ENCODE measurements around the gene PGGT1B.
"Not testable (repeated sequence)": the region's sequence is repeated elsewhere in the genome, so short reads cannot be mapped to it uniquely, and the experiment has no call there.

Gene PGGT1B

DNA sequence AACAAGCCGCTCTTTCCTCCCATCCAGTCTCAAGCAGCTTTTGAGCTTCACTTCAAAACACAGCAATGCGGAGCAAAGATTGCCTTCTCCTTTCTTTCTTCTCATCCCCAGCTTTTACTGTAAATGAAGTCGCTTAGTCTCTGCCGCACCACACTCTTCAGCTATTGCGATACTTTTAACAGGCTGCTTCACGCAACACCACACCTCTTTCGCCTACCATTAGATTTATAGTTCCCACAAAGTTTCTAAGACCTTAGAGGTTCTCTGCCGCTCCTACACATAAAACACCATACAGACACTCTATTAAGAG is 711 bp downstream of the PGGT1B start:
- no peaks in the 10 kb centered on the region for H3K27me3 ChIP-seq (ENCODE audit: control insufficient read depth in 3 of 3, insufficient read depth in 3 of 3, low read depth in 1 of 3, low read length in 3 of 3)
- WGBS, 2 donors (ENCODE audit: extremely low coverage in 2 of 2, insufficient read length in 2 of 2, insufficient replicate concordance in 1 of 2), result no CpG with 5 or more reads among the region's 8 CpGs
- H3K18ac ChIP-seq (ENCODE audit: low read length), result no peak overlapping the region
- peaks cover 4 to 10% of the 10 kb centered on the region in 2 donors for H3K36me3 ChIP-seq (replicated peaks in 1 of 2; ENCODE audit: control insufficient read depth in 2 of 2, insufficient read depth in 2 of 2, low read length in 2 of 2)
- no peak overlapping the region for H3K14ac ChIP-seq (ENCODE audit: low read length)
- no peak overlapping the region for H2BK5ac ChIP-seq (ENCODE audit: low read length)
- peak overlapping the region; percentile 79 for H3K4me2 ChIP-seq (ENCODE audit: insufficient read depth, low read length, poor library complexity, severe bottlenecking)
- peak overlapping the region; percentile 95 for H2AFZ ChIP-seq (ENCODE audit: low read length)
- no peak overlapping the region for H4K8ac ChIP-seq (ENCODE audit: low read depth, low read length)
- H2BK15ac ChIP-seq (ENCODE audit: low read length), result no peak overlapping the region
- no peak overlapping the region for H3K23ac ChIP-seq (ENCODE audit: low read depth, low read length, poor library complexity)
- H3K4ac ChIP-seq (ENCODE audit: low read length), result no peak overlapping the region
- no peak overlapping the region for H3K9ac ChIP-seq (ENCODE audit: low read depth, low read length, poor library complexity)
- H3K9me3 ChIP-seq (replicated peaks in 1 of 2; ENCODE audit: control insufficient read depth in 2 of 2, insufficient read depth in 1 of 2, low read depth in 1 of 2, low read length in 2 of 2), result no peaks in the 10 kb centered on the region
- no peak overlapping the region for H2BK120ac ChIP-seq (ENCODE audit: low read depth, low read length)
- H2AK5ac ChIP-seq (ENCODE audit: low read depth, low read length), result no peak overlapping the region
- H2BK12ac ChIP-seq (ENCODE audit: low read length), result no peak overlapping the region
- DNase-seq (ENCODE audit: low spot score), result no peak
- H3K79me1 ChIP-seq (ENCODE audit: low read depth, low read length), result no peaks in the 10 kb centered on the region
- peaks cover 0 to 6% of the 10 kb centered on the region in 2 donors for H3K4me1 ChIP-seq (ENCODE audit: control insufficient read depth in 2 of 2, insufficient read depth in 1 of 2, low read depth in 1 of 2, low read length in 2 of 2)
- H3K27ac ChIP-seq (replicated peaks; ENCODE audit: low read length), result no peak overlapping the region
- no peak overlapping the region for H4K91ac ChIP-seq (ENCODE audit: low read depth, low read length, poor library complexity)
- peak overlapping the region; percentile 90 to 93 for H3K4me3 ChIP-seq (ENCODE audit: low read length in 2 of 2)

DNA sequence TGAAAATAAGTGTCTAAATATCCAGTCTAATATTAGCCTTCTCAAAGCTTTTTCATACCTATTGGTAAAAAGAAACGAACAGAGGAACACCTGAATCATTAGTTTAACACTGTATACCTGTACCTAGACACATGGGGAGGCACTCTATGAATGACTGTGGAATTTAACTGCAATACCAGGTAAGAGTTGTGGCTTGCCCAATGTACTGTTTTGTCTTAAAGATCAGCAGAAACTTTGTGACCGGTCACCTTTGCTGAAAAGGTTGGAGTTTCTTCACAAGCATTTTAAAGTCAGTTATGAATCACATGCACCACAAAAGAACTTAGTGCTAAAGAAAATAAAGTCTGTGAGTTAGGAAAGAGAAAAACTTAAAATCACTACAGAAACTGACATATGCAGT is 2.4 kb downstream of the PGGT1B start:
- H2BK120ac ChIP-seq (ENCODE audit: low read depth, low read length), result no peak overlapping the region

DNA sequence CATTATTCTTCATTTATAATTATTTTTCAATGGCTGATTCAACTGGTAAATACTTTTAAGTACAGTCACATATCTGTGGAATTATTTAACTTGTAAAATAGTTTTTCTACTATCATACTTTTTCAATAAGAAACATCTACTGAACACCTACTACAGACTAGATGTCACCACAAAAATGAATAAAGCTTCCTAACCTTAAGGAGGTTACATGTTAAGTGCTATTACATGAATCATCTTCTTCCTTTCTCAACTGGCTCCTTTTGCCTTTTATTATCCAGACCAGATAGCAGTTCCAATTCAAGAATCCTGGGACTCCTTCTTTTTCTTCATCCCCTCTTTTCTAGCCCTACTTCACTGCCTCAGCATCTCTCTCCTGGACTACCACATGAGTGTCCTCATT is 4.7 kb downstream of the PGGT1B start:
- no peak for DNase-seq (ENCODE audit: low spot score)
- Histone ChIP-seq H3K9me3 (replicated peaks in 1 of 2; ENCODE audit: control insufficient read depth in 2 of 2, insufficient read depth in 1 of 2, low read depth in 1 of 2, low read length in 2 of 2) (no peaks in the 10 kb centered on the region), H2BK15ac (ENCODE audit: low read length) (no peak overlapping the region), H3K27ac (replicated peaks; ENCODE audit: low read length) (no peak overlapping the region), H3K27me3 (ENCODE audit: control insufficient read depth in 3 of 3, insufficient read depth in 3 of 3, low read depth in 1 of 3, low read length in 3 of 3) (no peaks in the 10 kb centered on the region), H3K79me1 (ENCODE audit: low read depth, low read length) (no peaks in the 10 kb centered on the region), H2BK5ac (ENCODE audit: low read length) (no peak overlapping the region), H3K4me2 (ENCODE audit: insufficient read depth, low read length, poor library complexity, severe bottlenecking) (no peak overlapping the region), H4K91ac (ENCODE audit: low read depth, low read length, poor library complexity) (no peak overlapping the region), H3K18ac (ENCODE audit: low read length) (no peak overlapping the region), H2BK120ac (ENCODE audit: low read depth, low read length) (no peak overlapping the region), H3K4ac (ENCODE audit: low read length) (no peak overlapping the region), H4K8ac (ENCODE audit: low read depth, low read length) (no peak overlapping the region), H2AK5ac (ENCODE audit: low read depth, low read length) (no peak overlapping the region), H3K23ac (ENCODE audit: low read depth, low read length, poor library complexity) (no peak overlapping the region), H2AFZ (ENCODE audit: low read length) (no peak overlapping the region), H3K9ac (ENCODE audit: low read depth, low read length, poor library complexity) (no peak overlapping the region), H3K36me3 (replicated peaks in 1 of 2; ENCODE audit: control insufficient read depth in 2 of 2, insufficient read depth in 2 of 2, low read length in 2 of 2) (peaks cover 0 to 5% of the 10 kb centered on the region in 2 donors), H3K14ac (ENCODE audit: low read length) (no peak overlapping the region), H3K4me1 (ENCODE audit: control insufficient read depth in 2 of 2, insufficient read depth in 1 of 2, low read depth in 1 of 2, low read length in 2 of 2) (peaks cover 0 to 6% of the 10 kb centered on the region in 2 donors), H2BK12ac (ENCODE audit: low read length) (no peak overlapping the region), H3K4me3 (ENCODE audit: low read length in 2 of 2) (no peak overlapping the region)

More for the DNA sequence above, 2.4 kb downstream of the PGGT1B start:
- H3K27ac ChIP-seq (replicated peaks; ENCODE audit: low read length), result no peak overlapping the region
- H3K36me3 ChIP-seq (replicated peaks in 1 of 2; ENCODE audit: control insufficient read depth in 2 of 2, insufficient read depth in 2 of 2, low read length in 2 of 2), result peaks cover 3 to 4% of the 10 kb centered on the region in 2 donors
- no peak overlapping the region for H2BK15ac ChIP-seq (ENCODE audit: low read length)
- no peak overlapping the region for H2BK12ac ChIP-seq (ENCODE audit: low read length)
- H2AFZ ChIP-seq (ENCODE audit: low read length), result no peak overlapping the region
- no peak overlapping the region for H3K4me3 ChIP-seq (ENCODE audit: low read length in 2 of 2)
- H4K8ac ChIP-seq (ENCODE audit: low read depth, low read length), result no peak overlapping the region
- no peak overlapping the region for H3K4me2 ChIP-seq (ENCODE audit: insufficient read depth, low read length, poor library complexity, severe bottlenecking)
- no peak overlapping the region for H3K4ac ChIP-seq (ENCODE audit: low read length)
- H2AK5ac ChIP-seq (ENCODE audit: low read depth, low read length), result no peak overlapping the region
- H3K14ac ChIP-seq (ENCODE audit: low read length), result no peak overlapping the region
- no peak overlapping the region for H4K91ac ChIP-seq (ENCODE audit: low read depth, low read length, poor library complexity)
- no peaks in the 10 kb centered on the region for H3K79me1 ChIP-seq (ENCODE audit: low read depth, low read length)
- H2BK5ac ChIP-seq (ENCODE audit: low read length), result no peak overlapping the region
- no peaks in the 10 kb centered on the region for H3K27me3 ChIP-seq (ENCODE audit: control insufficient read depth in 3 of 3, insufficient read depth in 3 of 3, low read depth in 1 of 3, low read length in 3 of 3)
- no CpG with 5 or more reads among the region's 2 CpGs for WGBS, 2 donors (ENCODE audit: extremely low coverage in 2 of 2, insufficient read length in 2 of 2, insufficient replicate concordance in 1 of 2)
- DNase-seq (ENCODE audit: low spot score), result no peak
- H3K23ac ChIP-seq (ENCODE audit: low read depth, low read length, poor library complexity), result no peak overlapping the region
- peaks cover 0 to 6% of the 10 kb centered on the region in 2 donors for H3K4me1 ChIP-seq (ENCODE audit: control insufficient read depth in 2 of 2, insufficient read depth in 1 of 2, low read depth in 1 of 2, low read length in 2 of 2)
- H3K9me3 ChIP-seq (replicated peaks in 1 of 2; ENCODE audit: control insufficient read depth in 2 of 2, insufficient read depth in 1 of 2, low read depth in 1 of 2, low read length in 2 of 2), result no peaks in the 10 kb centered on the region
- H3K18ac ChIP-seq (ENCODE audit: low read length), result no peak overlapping the region
- no peak overlapping the region for H3K9ac ChIP-seq (ENCODE audit: low read depth, low read length, poor library complexity)

DNA sequence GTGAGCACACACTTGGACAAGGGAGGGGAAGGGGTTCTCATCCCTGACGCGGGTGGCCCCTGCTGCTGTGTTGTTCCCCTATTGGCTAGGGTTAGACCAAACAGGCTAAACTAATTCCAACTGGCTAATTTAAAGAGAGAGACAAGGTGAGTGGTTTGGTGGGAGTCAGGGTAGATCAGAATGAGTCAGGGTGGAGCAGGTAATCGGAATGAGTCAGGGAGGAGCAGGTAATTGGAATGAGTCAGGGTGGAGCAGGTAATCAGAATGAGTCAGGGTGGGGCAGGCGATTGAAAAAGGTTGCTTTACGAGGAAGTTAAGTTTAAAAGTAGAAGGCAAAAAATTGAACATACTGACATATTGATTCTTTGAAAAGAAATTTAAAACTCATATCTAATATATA is 13.3 kb downstream of the PGGT1B start:
- not testable (repeated sequence) for H3K4me3 ChIP-seq (ENCODE audit: low read length in 2 of 2); H2BK12ac ChIP-seq (ENCODE audit: low read length); H3K4me2 ChIP-seq (ENCODE audit: insufficient read depth, low read length, poor library complexity, severe bottlenecking); DNase-seq (ENCODE audit: low spot score); H3K14ac ChIP-seq (ENCODE audit: low read length); H3K4me1 ChIP-seq (ENCODE audit: control insufficient read depth in 2 of 2, insufficient read depth in 1 of 2, low read depth in 1 of 2, low read length in 2 of 2); H4K8ac ChIP-seq (ENCODE audit: low read depth, low read length); H2AK5ac ChIP-seq (ENCODE audit: low read depth, low read length); H2BK5ac ChIP-seq (ENCODE audit: low read length); H3K18ac ChIP-seq (ENCODE audit: low read length); H2AFZ ChIP-seq (ENCODE audit: low read length); H3K9ac ChIP-seq (ENCODE audit: low read depth, low read length, poor library complexity); H4K91ac ChIP-seq (ENCODE audit: low read depth, low read length, poor library complexity); H3K79me1 ChIP-seq (ENCODE audit: low read depth, low read length); H3K23ac ChIP-seq (ENCODE audit: low read depth, low read length, poor library complexity); H3K27me3 ChIP-seq (ENCODE audit: control insufficient read depth in 3 of 3, insufficient read depth in 3 of 3, low read depth in 1 of 3, low read length in 3 of 3); H3K4ac ChIP-seq (ENCODE audit: low read length); H2BK120ac ChIP-seq (ENCODE audit: low read depth, low read length); H2BK15ac ChIP-seq (ENCODE audit: low read length); H3K27ac ChIP-seq (replicated peaks; ENCODE audit: low read length)
- peaks cover 0 to 27% of the 10 kb centered on the region in 2 donors for H3K36me3 ChIP-seq (replicated peaks in 1 of 2; ENCODE audit: control insufficient read depth in 2 of 2, insufficient read depth in 2 of 2, low read length in 2 of 2)
- no CpG with 5 or more reads among the region's 5 CpGs for WGBS, 2 donors (ENCODE audit: extremely low coverage in 2 of 2, insufficient read length in 2 of 2, insufficient replicate concordance in 1 of 2)
- peaks cover 0 to 21% of the 10 kb centered on the region in 2 donors for H3K9me3 ChIP-seq (replicated peaks in 1 of 2; ENCODE audit: control insufficient read depth in 2 of 2, insufficient read depth in 1 of 2, low read depth in 1 of 2, low read length in 2 of 2)
